ENCODE results near the gene MCOLN2. TPM values are rescaled to one million over a fixed set of nuclear protein-coding genes. Genes with fewer than 3 reads are reported as not detected.

The MCOLN2 gene
- total and polyA plus RNA-seq, 2 donors (not counting 1 experiment from before 2014, with no cell fraction given) = 23.9 to 25.8 TPM

GRCh38 chr1:84969489-84970250 lies 27.2 kb downstream of the MCOLN2 start:
- Mint-ChIP-seq H3K4me3 (no peak overlapping the region), H3K27me3 (no peaks in the 10 kb centered on the region), H3K9me3 (ENCODE audit: insufficient read depth) (no peaks in the 10 kb centered on the region), H3K27ac (no peak overlapping the region), H3K4me1 (peaks cover 40% of the 10 kb centered on the region)
- Histone ChIP-seq H3K27me3 (replicated peaks in 1 of 4; ENCODE audit: control extremely low read depth in 1 of 4, control insufficient read depth in 3 of 4, insufficient read depth in 4 of 4, low read length in 3 of 4) (no peaks in the 10 kb centered on the region), H3K9ac (ENCODE audit: low read length) (no peak overlapping the region), H3K27ac (ENCODE audit: low read length in 2 of 2) (no peak overlapping the region), H3K36me3 (replicated peaks in 1 of 2; ENCODE audit: control extremely low read depth in 1 of 2, control insufficient read depth in 1 of 2, extremely low read depth in 1 of 2, insufficient read depth in 2 of 2, low read length in 1 of 2) (peaks cover 0 to 11% of the 10 kb centered on the region in 2 experiments), H3K4me3 (ENCODE audit: control extremely low read depth in 1 of 5, extremely low read depth in 1 of 5, insufficient read depth in 1 of 5, low read depth in 2 of 5, low read length in 4 of 5) (no peak overlapping the region), H4K20me1 (ENCODE audit: control insufficient read depth, insufficient read depth, low read length, poor library complexity, severe bottlenecking) (no peaks in the 10 kb centered on the region), H3K4me2 (replicated peaks; ENCODE audit: low read depth, low read length, poor library complexity, severe bottlenecking) (no peak overlapping the region), H3K4me1 (ENCODE audit: control insufficient read depth in 2 of 2, insufficient read depth in 2 of 2, low read length in 2 of 2) (peaks cover 19 to 31% of the 10 kb centered on the region in 2 donors), H2AFZ (ENCODE audit: insufficient read depth, low read depth, low read length, poor library complexity, severe bottlenecking) (no peak overlapping the region), H3K9me3 (ENCODE audit: control extremely low read depth in 1 of 3, control insufficient read depth in 2 of 3, insufficient read depth in 1 of 3, low read length in 2 of 3) (no peaks in the 10 kb centered on the region), H3K79me2 (ENCODE audit: control insufficient read depth, insufficient read depth, low read length) (peaks cover 2% of the 10 kb centered on the region)
- TF ChIP-seq, protein P1, sequence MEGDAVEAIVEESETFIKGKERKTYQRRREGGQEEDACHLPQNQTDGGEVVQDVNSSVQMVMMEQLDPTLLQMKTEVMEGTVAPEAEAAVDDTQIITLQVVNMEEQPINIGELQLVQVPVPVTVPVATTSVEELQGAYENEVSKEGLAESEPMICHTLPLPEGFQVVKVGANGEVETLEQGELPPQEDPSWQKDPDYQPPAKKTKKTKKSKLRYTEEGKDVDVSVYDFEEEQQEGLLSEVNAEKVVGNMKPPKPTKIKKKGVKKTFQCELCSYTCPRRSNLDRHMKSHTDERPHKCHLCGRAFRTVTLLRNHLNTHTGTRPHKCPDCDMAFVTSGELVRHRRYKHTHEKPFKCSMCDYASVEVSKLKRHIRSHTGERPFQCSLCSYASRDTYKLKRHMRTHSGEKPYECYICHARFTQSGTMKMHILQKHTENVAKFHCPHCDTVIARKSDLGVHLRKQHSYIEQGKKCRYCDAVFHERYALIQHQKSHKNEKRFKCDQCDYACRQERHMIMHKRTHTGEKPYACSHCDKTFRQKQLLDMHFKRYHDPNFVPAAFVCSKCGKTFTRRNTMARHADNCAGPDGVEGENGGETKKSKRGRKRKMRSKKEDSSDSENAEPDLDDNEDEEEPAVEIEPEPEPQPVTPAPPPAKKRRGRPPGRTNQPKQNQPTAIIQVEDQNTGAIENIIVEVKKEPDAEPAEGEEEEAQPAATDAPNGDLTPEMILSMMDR (IDR thresholded peaks at IDR 0.05) = no peak
- no peak for TF ChIP-seq EZH2 (IDR thresholded peaks at IDR 0.05; ENCODE audit: borderline replicate concordance, insufficient read depth, low read depth, low read length, poor library complexity, severe bottlenecking)
- WGBS (ENCODE audit: insufficient coverage) = 88% methylated on average over 2 of the region's 7 CpGs
- CTCF ChIA-PET = interaction anchor here (0.7 to 3.4 kb wide), 3 partner anchors 12 to 25 kb away, joined by 3 to 23 read pairs (median 3); no protein-coding TSS in a partner anchor
- intact Hi-C loops (cut with micrococcal nuclease) = no loop called here
- POLR2A ChIA-PET = no interaction called here
- ATAC-seq (ENCODE audit: low read depth) (no peak), DNase-seq (no peak)

DNA sequence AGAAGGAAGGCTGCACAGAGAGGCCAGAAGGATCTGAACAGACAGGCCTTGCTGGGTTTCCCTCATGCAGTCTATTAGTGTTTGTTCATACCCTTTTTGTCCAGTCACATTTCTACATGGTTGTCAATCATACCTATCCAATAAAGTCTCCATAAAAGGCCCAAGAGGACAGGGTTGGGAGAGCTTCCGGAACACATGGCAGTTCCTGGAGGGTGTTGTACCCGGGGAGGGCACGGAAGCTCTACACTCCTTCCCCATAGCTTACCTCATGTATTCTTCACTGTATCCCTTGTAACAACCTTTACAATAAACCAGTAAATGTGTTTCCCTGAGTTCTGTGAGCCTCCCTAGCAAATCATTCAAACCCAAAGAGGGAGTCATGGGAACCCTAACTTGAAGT lies 28.0 kb downstream of the MCOLN2 start:
- H3K9ac ChIP-seq (ENCODE audit: low read length) = no peak overlapping the region
- H2AFZ ChIP-seq (ENCODE audit: insufficient read depth, low read depth, low read length, poor library complexity, severe bottlenecking) = no peak overlapping the region
- ATAC-seq (ENCODE audit: low read depth) (no peak), DNase-seq (no peak)
- H3K27me3 Mint-ChIP-seq = no peaks in the 10 kb centered on the region
- no peaks in the 10 kb centered on the region for H3K27me3 ChIP-seq (replicated peaks in 1 of 4; ENCODE audit: control extremely low read depth in 1 of 4, control insufficient read depth in 3 of 4, insufficient read depth in 4 of 4, low read length in 3 of 4)
- H3K4me3 Mint-ChIP-seq = no peak overlapping the region
- no peaks in the 10 kb centered on the region for H3K9me3 Mint-ChIP-seq (ENCODE audit: insufficient read depth)
- no peak overlapping the region for H3K4me3 ChIP-seq (ENCODE audit: control extremely low read depth in 1 of 5, extremely low read depth in 1 of 5, insufficient read depth in 1 of 5, low read depth in 2 of 5, low read length in 4 of 5)
- ChIA-PET POLR2A (no interaction called here), CTCF (interaction anchor here (1.0 to 1.2 kb wide), 2 partner anchors 11 to 24 kb away, joined by 3 to 4 read pairs; no protein-coding TSS in a partner anchor)
- H3K27ac Mint-ChIP-seq = no peak overlapping the region
- no peaks in the 10 kb centered on the region for H3K9me3 ChIP-seq (ENCODE audit: control extremely low read depth in 1 of 3, control insufficient read depth in 2 of 3, insufficient read depth in 1 of 3, low read length in 2 of 3)
- intact Hi-C loops (cut with micrococcal nuclease) = no loop called here
- H3K36me3 ChIP-seq (replicated peaks in 1 of 2; ENCODE audit: control extremely low read depth in 1 of 2, control insufficient read depth in 1 of 2, extremely low read depth in 1 of 2, insufficient read depth in 2 of 2, low read length in 1 of 2) = peaks cover 0 to 11% of the 10 kb centered on the region in 2 experiments
- H3K4me2 ChIP-seq (replicated peaks; ENCODE audit: low read depth, low read length, poor library complexity, severe bottlenecking) = no peak overlapping the region
- 93% methylated on average over 3 of the region's 3 CpGs for WGBS (ENCODE audit: insufficient coverage)
- TF ChIP-seq EZH2 (IDR thresholded peaks at IDR 0.05; ENCODE audit: borderline replicate concordance, insufficient read depth, low read depth, low read length, poor library complexity, severe bottlenecking) = no peak
- TF ChIP-seq, protein P1 (IDR thresholded peaks at IDR 0.05) = no peak
- no peaks in the 10 kb centered on the region for H3K79me2 ChIP-seq (ENCODE audit: control insufficient read depth, insufficient read depth, low read length)
- H4K20me1 ChIP-seq (ENCODE audit: control insufficient read depth, insufficient read depth, low read length, poor library complexity, severe bottlenecking) = no peaks in the 10 kb centered on the region
- peaks cover 14 to 23% of the 10 kb centered on the region in 2 donors for H3K4me1 ChIP-seq (ENCODE audit: control insufficient read depth in 2 of 2, insufficient read depth in 2 of 2, low read length in 2 of 2)
- H3K4me1 Mint-ChIP-seq = peaks cover 33% of the 10 kb centered on the region
- no peak overlapping the region for H3K27ac ChIP-seq (ENCODE audit: low read length in 2 of 2)

All from B cell (primary cell).